Measurements from ENCODE around the gene PLA2G2E. TPM values are rescaled to one million over a fixed set of nuclear protein-coding genes. Genes with fewer than 3 reads are reported as not detected.

PLA2G2E gene
- total and polyA plus RNA-seq, 8 donors, result not detected

GRCh38 chr1:19940486-19941205 is 17.2 kb upstream of the PLA2G2E start:
- Histone ChIP-seq H3K9me3 (no peaks in the 10 kb centered on the region), H3K27me3 (no peaks in the 10 kb centered on the region), H3K4me3 (no peak overlapping the region), H3K4me1 (no peaks in the 10 kb centered on the region), H3K36me3 (no peaks in the 10 kb centered on the region), H3K27ac (no peak overlapping the region)
- TF ChIP-seq CTCF (IDR thresholded peaks at IDR 0.05) (no peak), POLR2A (IDR thresholded peaks at IDR 0.05) (no peak), EP300 (IDR thresholded peaks at IDR 0.05) (no peak), POLR2AphosphoS5 (IDR thresholded peaks at IDR 0.05) (no peak)
- DNase-seq, result no peak
- WGBS, 5 donors, result 53 to 67% (median 60%) methylated on average over 7 of the region's 7 CpGs
- intact Hi-C loops (cut with DNase I; ENCODE audit: low total_unique reads), result no loop called here

- Histone ChIP-seq H3K4me1 (no peaks in the 10 kb centered on the region), H3K27me3 (no peaks in the 10 kb centered on the region), H3K9me3 (peaks cover 0 to under 1% (median 0%) of the 10 kb centered on the region in 4 donors), H3K36me3 (no peaks in the 10 kb centered on the region), H3K27ac (no peak overlapping the region), H3K4me3 (no peak overlapping the region)
- intact Hi-C loops (cut with DNase I; ENCODE audit: low total_unique reads), result no loop called here
- DNase-seq, result no peak
- WGBS, 5 donors, result 88 to 95% (median 90%) methylated on average over 1 of the region's 1 CpG
- TF ChIP-seq POLR2A (IDR thresholded peaks at IDR 0.05), result no peak
- TF ChIP-seq CTCF (IDR thresholded peaks at IDR 0.05), result no peak
- TF ChIP-seq POLR2AphosphoS5 (IDR thresholded peaks at IDR 0.05), result no peak
- no peak for TF ChIP-seq EP300 (IDR thresholded peaks at IDR 0.05)
Observed at GRCh38 chr1:19938472-19938871, 15.1 kb upstream of the PLA2G2E start.

- Histone ChIP-seq H3K36me3 (no peaks in the 10 kb centered on the region), H3K4me1 (no peaks in the 10 kb centered on the region), H3K4me3 (no peak overlapping the region), H3K27me3 (no peaks in the 10 kb centered on the region), H3K27ac (no peak overlapping the region), H3K9me3 (peaks cover 4 to 23% (median 18%) of the 10 kb centered on the region in 4 donors)
- TF ChIP-seq POLR2A (IDR thresholded peaks at IDR 0.05), result no peak
- no peak for TF ChIP-seq POLR2AphosphoS5 (IDR thresholded peaks at IDR 0.05)
- no peak for TF ChIP-seq EP300 (IDR thresholded peaks at IDR 0.05)
- TF ChIP-seq CTCF (IDR thresholded peaks at IDR 0.05), result no peak
- intact Hi-C loops (cut with DNase I; ENCODE audit: low total_unique reads), result no loop called here
- DNase-seq, result no peak
- 71 to 80% (median 74%) methylated on average over 3 of the region's 3 CpGs for WGBS, 5 donors
Observed at GRCh38 chr1:19936061-19936750, 12.8 kb upstream of the PLA2G2E start.

GRCh38 chr1:19934336-19934735 is 10.9 kb upstream of the PLA2G2E start:
- H3K9me3 ChIP-seq, result peaks cover 7 to 31% (median 25%) of the 10 kb centered on the region in 4 donors
- no peaks in the 10 kb centered on the region for H3K36me3 ChIP-seq
- intact Hi-C loops (cut with DNase I; ENCODE audit: low total_unique reads), result no loop called here
- H3K4me3 ChIP-seq, result no peak overlapping the region
- no peaks in the 10 kb centered on the region for H3K27me3 ChIP-seq
- H3K27ac ChIP-seq, result no peak overlapping the region
- TF ChIP-seq POLR2A (IDR thresholded peaks at IDR 0.05), result no peak
- TF ChIP-seq EP300 (IDR thresholded peaks at IDR 0.05), result no peak
- no peak for TF ChIP-seq POLR2AphosphoS5 (IDR thresholded peaks at IDR 0.05)
- no peak for TF ChIP-seq CTCF (IDR thresholded peaks at IDR 0.05)
- no peak for DNase-seq
- H3K4me1 ChIP-seq, result no peaks in the 10 kb centered on the region
- WGBS, 5 donors, result 82 to 92% (median 89%) methylated on average over 7 of the region's 7 CpGs

All from stomach (tissue), 9 donors.